GM18508 (cell line): ENCODE data around the gene PTK7.
"Not testable (repeated sequence)": the region's sequence is repeated elsewhere in the genome, so short reads cannot be mapped to it uniquely, and the experiment has no call there.

ENCODE experiments used
- ATAC-seq: cut with Tn5 transposase; IDR thresholded peaks from one replicate; pipeline ENCODE4 v1.9.1; 2021; ENCODE audit warnings: moderate number of reproducible peaks; ENCODE audit not compliant: insufficient read depth, unreplicated experiment

PTK7 gene

GRCh38 chr6:43113431-43114260, 37.5 kb downstream of the PTK7 start:
- no peak for ATAC-seq

- no peak for ATAC-seq
Observed at GRCh38 chr6:43115365-43115764, 39.3 kb downstream of the PTK7 start.

- ATAC-seq: not testable (repeated sequence)
Observed at GRCh38 chr6:43117466-43117865, 41.4 kb downstream of the PTK7 start.

GRCh38 chr6:43119482-43119881, 43.4 kb downstream of the PTK7 start:
- no peak for ATAC-seq

GRCh38 chr6:43120101-43120763, 44.1 kb downstream of the PTK7 start:
- no peak for ATAC-seq

- ATAC-seq: no peak
Observed at GRCh38 chr6:43120944-43121913, 45.1 kb downstream of the PTK7 start.

- no peak for ATAC-seq
Observed at GRCh38 chr6:43122146-43122545, 46.0 kb downstream of the PTK7 start.

- ATAC-seq: no peak
Observed at GRCh38 chr6:43123461-43124314, 47.6 kb downstream of the PTK7 start.

- ATAC-seq: no peak
Observed at GRCh38 chr6:43124481-43124880, 48.4 kb downstream of the PTK7 start.

GRCh38 chr6:43125119-43125518, 49.0 kb downstream of the PTK7 start:
- ATAC-seq: no peak

- ATAC-seq: no peak
Observed at GRCh38 chr6:43125555-43125954, 49.4 kb downstream of the PTK7 start.

GRCh38 chr6:43127180-43127579, 51.1 kb downstream of the PTK7 start:
- no peak for ATAC-seq

GRCh38 chr6:43127877-43128276, 51.8 kb downstream of the PTK7 start:
- ATAC-seq: no peak

GRCh38 chr6:43128926-43129325, 52.8 kb downstream of the PTK7 start:
- ATAC-seq: no peak

GRCh38 chr6:43129434-43130194, 53.5 kb downstream of the PTK7 start:
- ATAC-seq: no peak

- ATAC-seq: no peak
Observed at GRCh38 chr6:43130429-43130828, 54.3 kb downstream of the PTK7 start.

- not testable (repeated sequence) for ATAC-seq
Observed at GRCh38 chr6:43131379-43131778, 55.3 kb downstream of the PTK7 start.

- ATAC-seq: no peak
Observed at GRCh38 chr6:43138267-43138666, 62.2 kb downstream of the PTK7 start.

- not testable (repeated sequence) for ATAC-seq
Observed at GRCh38 chr6:43139973-43140372, 63.9 kb downstream of the PTK7 start.
